HL-60 (cell line): ENCODE results near the gene VTA1.

ENCODE experiments used
- GABPA ChIP-seq: IDR thresholded peaks from 2 replicates; pipeline ENCODE4 v1.6.1; 2012; ENCODE audit warnings: low read depth
- POLR2AphosphoS5 ChIP-seq: IDR thresholded peaks from 2 replicates; pipeline ENCODE4 v1.6.1; 2012; ENCODE audit warnings: low read depth
- TF ChIP-seq, protein P1 (sequence below): IDR thresholded peaks from one replicate; pipeline ENCODE4 v1.5.1; 2011; ENCODE audit warnings: low read length, control low read depth, inconsistent platforms; ENCODE audit not compliant: insufficient read depth
- TF ChIP-seq, protein P2 (sequence below): IDR thresholded peaks from 2 replicates; pipeline ENCODE4 v1.6.1; 2012; ENCODE audit warnings: low read depth; ENCODE audit not compliant: insufficient replicate concordance

DNA sequence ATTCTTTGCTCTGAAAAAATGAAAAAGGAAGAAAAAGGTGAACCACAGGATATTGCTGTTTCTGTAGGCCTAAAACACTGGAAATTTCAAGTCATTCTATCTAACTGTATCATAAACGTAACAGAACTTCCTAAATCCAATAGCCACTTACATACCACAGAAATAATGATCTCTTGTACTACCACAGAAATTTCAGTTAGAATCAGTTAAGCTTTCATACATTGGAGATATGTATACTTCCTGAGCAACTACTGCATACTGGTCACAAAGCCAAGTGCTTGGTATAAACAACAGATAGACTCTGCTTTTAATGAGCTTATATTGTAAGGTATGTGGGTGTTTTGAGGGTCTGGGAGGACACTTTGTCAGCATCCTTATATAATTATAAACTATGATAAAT, 38.6 kb downstream of the VTA1 start:
- TF ChIP-seq, protein P1, sequence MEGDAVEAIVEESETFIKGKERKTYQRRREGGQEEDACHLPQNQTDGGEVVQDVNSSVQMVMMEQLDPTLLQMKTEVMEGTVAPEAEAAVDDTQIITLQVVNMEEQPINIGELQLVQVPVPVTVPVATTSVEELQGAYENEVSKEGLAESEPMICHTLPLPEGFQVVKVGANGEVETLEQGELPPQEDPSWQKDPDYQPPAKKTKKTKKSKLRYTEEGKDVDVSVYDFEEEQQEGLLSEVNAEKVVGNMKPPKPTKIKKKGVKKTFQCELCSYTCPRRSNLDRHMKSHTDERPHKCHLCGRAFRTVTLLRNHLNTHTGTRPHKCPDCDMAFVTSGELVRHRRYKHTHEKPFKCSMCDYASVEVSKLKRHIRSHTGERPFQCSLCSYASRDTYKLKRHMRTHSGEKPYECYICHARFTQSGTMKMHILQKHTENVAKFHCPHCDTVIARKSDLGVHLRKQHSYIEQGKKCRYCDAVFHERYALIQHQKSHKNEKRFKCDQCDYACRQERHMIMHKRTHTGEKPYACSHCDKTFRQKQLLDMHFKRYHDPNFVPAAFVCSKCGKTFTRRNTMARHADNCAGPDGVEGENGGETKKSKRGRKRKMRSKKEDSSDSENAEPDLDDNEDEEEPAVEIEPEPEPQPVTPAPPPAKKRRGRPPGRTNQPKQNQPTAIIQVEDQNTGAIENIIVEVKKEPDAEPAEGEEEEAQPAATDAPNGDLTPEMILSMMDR, result no peak
- TF ChIP-seq, protein P2, sequence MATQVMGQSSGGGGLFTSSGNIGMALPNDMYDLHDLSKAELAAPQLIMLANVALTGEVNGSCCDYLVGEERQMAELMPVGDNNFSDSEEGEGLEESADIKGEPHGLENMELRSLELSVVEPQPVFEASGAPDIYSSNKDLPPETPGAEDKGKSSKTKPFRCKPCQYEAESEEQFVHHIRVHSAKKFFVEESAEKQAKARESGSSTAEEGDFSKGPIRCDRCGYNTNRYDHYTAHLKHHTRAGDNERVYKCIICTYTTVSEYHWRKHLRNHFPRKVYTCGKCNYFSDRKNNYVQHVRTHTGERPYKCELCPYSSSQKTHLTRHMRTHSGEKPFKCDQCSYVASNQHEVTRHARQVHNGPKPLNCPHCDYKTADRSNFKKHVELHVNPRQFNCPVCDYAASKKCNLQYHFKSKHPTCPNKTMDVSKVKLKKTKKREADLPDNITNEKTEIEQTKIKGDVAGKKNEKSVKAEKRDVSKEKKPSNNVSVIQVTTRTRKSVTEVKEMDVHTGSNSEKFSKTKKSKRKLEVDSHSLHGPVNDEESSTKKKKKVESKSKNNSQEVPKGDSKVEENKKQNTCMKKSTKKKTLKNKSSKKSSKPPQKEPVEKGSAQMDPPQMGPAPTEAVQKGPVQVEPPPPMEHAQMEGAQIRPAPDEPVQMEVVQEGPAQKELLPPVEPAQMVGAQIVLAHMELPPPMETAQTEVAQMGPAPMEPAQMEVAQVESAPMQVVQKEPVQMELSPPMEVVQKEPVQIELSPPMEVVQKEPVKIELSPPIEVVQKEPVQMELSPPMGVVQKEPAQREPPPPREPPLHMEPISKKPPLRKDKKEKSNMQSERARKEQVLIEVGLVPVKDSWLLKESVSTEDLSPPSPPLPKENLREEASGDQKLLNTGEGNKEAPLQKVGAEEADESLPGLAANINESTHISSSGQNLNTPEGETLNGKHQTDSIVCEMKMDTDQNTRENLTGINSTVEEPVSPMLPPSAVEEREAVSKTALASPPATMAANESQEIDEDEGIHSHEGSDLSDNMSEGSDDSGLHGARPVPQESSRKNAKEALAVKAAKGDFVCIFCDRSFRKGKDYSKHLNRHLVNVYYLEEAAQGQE, result no peak
- TF ChIP-seq POLR2AphosphoS5 (no peak), GABPA (no peak)
